Panc1 (cell line): ENCODE data around the gene MVB12A. TPM values are rescaled to one million over a fixed set of nuclear protein-coding genes. Genes with fewer than 3 reads are reported as not detected.

Source experiments
- ATAC-seq: fragments of 200-7000 bp; cut with Tn5 transposase; 2 replicates; pipeline ENCODE4 v1.9.1; 2020; ENCODE audit warnings: mild to moderate bottlenecking, moderate library complexity
- BruUV-seq: library from RNA; stranded (reverse); fragments of 400-500 nt; replicated peaks from 2 replicates; lab custom pipeline; 2021; lab: Mats Ljungman, UMichigan
- CTCF ChIA-PET: fragments of 300-600 bp; sonication (Branson Sonifier 250); formaldehyde crosslinking; loops from one replicate; lab custom pipeline; 2022; ENCODE audit warnings: antibody characterized with exemption; lab: Charles Lee
- POLR2A ChIA-PET: fragments of 300-600 bp; sonication (Branson Sonifier 250); formaldehyde crosslinking; loops from one replicate; lab custom pipeline; 2022; ENCODE audit warnings: antibody characterized with exemption; lab: Charles Lee
- DNase-seq: peaks from one replicate; pipeline ENCODE4 v3.0.0-alpha.2; 2010; ENCODE audit warnings: low read depth, low spot score
- H3K27ac ChIP-seq: 2 replicates; pipeline ENCODE4 v1.5.1; 2011; ENCODE audit warnings: mild to moderate bottlenecking, low read length, inconsistent platforms
- H3K27me3 ChIP-seq: fragments of 200-500 bp; sonication (Bioruptor generic); 2 replicates; pipeline ENCODE4 v1.6.0; 2014; ENCODE audit warnings: low read length, inconsistent platforms; ENCODE audit not compliant: control insufficient read depth, insufficient read depth
- H3K36me3 ChIP-seq: fragments of 200-500 bp; sonication (Bioruptor generic); 2 replicates; pipeline ENCODE4 v1.5.1; 2014; ENCODE audit warnings: inconsistent platforms, mild to moderate bottlenecking, low read length, moderate library complexity; ENCODE audit not compliant: control insufficient read depth, insufficient read depth
- H3K4me1 ChIP-seq: 2 replicates; pipeline ENCODE4 v1.5.1; 2011; ENCODE audit warnings: inconsistent platforms, mild to moderate bottlenecking, low read length, moderate library complexity; ENCODE audit not compliant: control insufficient read depth, insufficient read depth
- H3K4me3 ChIP-seq, 2 experiments: 2 replicates each; pipeline ENCODE4 v1.5.1; 2011 to 2012; ENCODE audit warnings: low read depth in 2 of 2, low read length in 2 of 2, mild to moderate bottlenecking in 2 of 2, inconsistent platforms in 1 of 2, moderate library complexity in 1 of 2
- H3K9me3 ChIP-seq: fragments of 200-500 bp; sonication (Bioruptor generic); 2 replicates; pipeline ENCODE4 v1.5.1; 2014; ENCODE audit warnings: low read depth, mild to moderate bottlenecking, inconsistent platforms, low read length, moderate library complexity; ENCODE audit not compliant: control insufficient read depth, insufficient read depth
- POLR2AphosphoS5 ChIP-seq: IDR thresholded peaks from 2 replicates; pipeline ENCODE4 v1.6.1; 2012; ENCODE audit warnings: mild to moderate bottlenecking, low read depth, low read length, moderate library complexity
- SIN3A ChIP-seq: IDR thresholded peaks from 2 replicates; pipeline ENCODE4 v1.6.1; 2012; ENCODE audit warnings: low read depth, mild to moderate bottlenecking, low read length, moderate library complexity, borderline replicate concordance; ENCODE audit not compliant: insufficient read depth
- TCF7L2 ChIP-seq: IDR thresholded peaks from 2 replicates; pipeline ENCODE4 v1.6.1; 2011; ENCODE audit warnings: mild to moderate bottlenecking, low read depth, low read length, inconsistent platforms
- in situ Hi-C: cut with HindIII; loops from 2 replicates; pipeline ENCODE4 v1.10.0; 2016; ENCODE audit warnings: low sequenced_read_pairs, low pct_unique_long_range_greater_than_20kb
- intact Hi-C: fragments of 100-400 bp; cut with micrococcal nuclease; formaldehyde crosslinking; loops from one replicate; pipeline ENCODE4 v1.10.0; 2022; ENCODE audit not compliant: unreplicated experiment
- total RNA-seq: library from RNA; stranded (reverse); gene quantifications from one replicate; pipeline ENCODE4 v1.2.1, GENCODE V29; 2021; ENCODE audit not compliant: unreplicated experiment
- TF ChIP-seq, protein P1 (sequence below): fragments of 450-650 bp; IDR thresholded peaks from 2 replicates; pipeline ENCODE4 v1.5.1; 2017; ENCODE audit warnings: mild to moderate bottlenecking
- TF ChIP-seq, protein P2 (sequence below), 2 experiments: IDR thresholded peaks; 2 replicates each; pipeline ENCODE4 v1.6.1; 2011 to 2012; ENCODE audit warnings: low read depth in 2 of 2, control low read depth in 1 of 2, low read length in 1 of 2, mild to moderate bottlenecking in 1 of 2, moderate library complexity in 1 of 2; ENCODE audit not compliant: insufficient read depth in 1 of 2

The MVB12A gene
- total RNA-seq, 1 experiment from 2014 or later = 42.1 TPM

DNA sequence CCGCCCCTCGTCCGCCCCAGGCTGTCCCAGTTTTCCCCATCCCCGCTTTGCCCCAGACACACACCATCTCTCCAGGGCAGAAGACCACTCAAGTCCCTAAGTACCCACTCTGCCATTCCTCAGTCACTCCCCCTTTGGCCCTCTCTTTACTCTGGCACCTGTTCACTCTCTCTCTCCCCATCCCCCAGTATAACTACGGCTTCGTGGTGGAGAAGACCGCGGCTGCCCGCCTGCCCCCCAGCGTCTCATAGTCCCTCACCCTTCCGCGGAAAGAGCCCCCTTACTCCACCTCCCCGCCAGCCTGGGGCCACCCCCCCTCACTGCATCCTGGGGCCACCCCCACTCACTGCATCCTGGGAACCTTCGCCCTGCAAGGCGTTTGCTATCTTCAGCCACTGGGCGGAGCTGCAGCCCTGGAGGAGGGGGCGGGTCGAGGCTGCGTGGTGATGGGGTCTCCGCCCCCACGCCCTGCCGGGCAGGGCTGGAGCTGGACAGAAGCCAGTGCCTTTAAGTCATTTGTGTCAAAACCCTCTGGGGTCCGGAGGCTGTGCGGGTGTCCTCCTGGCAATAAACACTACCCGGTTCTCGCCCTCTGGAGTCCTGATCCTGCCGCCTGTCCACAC lies 5.0 kb downstream of the MVB12A start:
- CTCF ChIA-PET = interaction anchor here (0.7 kb wide), 2 partner anchors 33 to 883 kb away, joined by 4 to 7 read pairs; no protein-coding TSS in a partner anchor
- no peak for DNase-seq
- in situ Hi-C loops = no loop called here

DNA sequence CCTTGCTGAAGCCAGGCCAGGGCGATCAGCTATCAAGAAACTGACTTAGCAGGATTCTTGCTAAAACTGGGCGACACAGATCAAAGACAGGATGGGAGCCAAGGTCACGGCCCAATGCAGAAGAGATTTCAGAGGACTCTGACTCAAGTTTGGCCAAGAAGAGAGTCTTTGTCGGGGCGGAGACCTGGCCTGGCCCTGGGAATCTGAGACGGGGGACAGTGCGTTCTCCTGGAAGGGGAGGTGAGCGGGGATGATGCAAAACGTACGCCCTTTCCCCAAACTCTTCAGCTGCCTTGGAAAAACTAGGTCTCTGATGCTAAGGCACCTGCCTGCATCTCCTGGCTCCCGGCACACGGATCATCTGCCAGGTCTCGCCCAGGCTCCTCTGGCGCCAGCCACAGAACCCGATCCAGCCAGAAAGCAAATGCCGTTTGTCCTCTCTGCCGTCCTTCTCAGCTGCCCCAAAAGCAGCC lies 9.8 kb downstream of the MVB12A start:
- Histone ChIP-seq H3K9me3 (no peaks in the 10 kb centered on the region), H3K27ac (no peak overlapping the region), H3K36me3 (no peaks in the 10 kb centered on the region), H3K27me3 (no peaks in the 10 kb centered on the region), H3K4me1 (no peaks in the 10 kb centered on the region), H3K4me3 (no peak overlapping the region)
- intact Hi-C loops = no loop called here
- no TSS peak for BruUV-seq
- CTCF ChIA-PET = interaction anchor here (0.6 to 1.2 kb wide), 3 partner anchors 12 to 145 kb away, joined by 3 read pairs; no protein-coding TSS in a partner anchor
- in situ Hi-C loops = no loop called here
- TF ChIP-seq TCF7L2 (no peak), SIN3A (no peak), POLR2AphosphoS5 (no peak)
- TF ChIP-seq, protein P1, sequence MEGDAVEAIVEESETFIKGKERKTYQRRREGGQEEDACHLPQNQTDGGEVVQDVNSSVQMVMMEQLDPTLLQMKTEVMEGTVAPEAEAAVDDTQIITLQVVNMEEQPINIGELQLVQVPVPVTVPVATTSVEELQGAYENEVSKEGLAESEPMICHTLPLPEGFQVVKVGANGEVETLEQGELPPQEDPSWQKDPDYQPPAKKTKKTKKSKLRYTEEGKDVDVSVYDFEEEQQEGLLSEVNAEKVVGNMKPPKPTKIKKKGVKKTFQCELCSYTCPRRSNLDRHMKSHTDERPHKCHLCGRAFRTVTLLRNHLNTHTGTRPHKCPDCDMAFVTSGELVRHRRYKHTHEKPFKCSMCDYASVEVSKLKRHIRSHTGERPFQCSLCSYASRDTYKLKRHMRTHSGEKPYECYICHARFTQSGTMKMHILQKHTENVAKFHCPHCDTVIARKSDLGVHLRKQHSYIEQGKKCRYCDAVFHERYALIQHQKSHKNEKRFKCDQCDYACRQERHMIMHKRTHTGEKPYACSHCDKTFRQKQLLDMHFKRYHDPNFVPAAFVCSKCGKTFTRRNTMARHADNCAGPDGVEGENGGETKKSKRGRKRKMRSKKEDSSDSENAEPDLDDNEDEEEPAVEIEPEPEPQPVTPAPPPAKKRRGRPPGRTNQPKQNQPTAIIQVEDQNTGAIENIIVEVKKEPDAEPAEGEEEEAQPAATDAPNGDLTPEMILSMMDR = no peak
- TF ChIP-seq, protein P2, sequence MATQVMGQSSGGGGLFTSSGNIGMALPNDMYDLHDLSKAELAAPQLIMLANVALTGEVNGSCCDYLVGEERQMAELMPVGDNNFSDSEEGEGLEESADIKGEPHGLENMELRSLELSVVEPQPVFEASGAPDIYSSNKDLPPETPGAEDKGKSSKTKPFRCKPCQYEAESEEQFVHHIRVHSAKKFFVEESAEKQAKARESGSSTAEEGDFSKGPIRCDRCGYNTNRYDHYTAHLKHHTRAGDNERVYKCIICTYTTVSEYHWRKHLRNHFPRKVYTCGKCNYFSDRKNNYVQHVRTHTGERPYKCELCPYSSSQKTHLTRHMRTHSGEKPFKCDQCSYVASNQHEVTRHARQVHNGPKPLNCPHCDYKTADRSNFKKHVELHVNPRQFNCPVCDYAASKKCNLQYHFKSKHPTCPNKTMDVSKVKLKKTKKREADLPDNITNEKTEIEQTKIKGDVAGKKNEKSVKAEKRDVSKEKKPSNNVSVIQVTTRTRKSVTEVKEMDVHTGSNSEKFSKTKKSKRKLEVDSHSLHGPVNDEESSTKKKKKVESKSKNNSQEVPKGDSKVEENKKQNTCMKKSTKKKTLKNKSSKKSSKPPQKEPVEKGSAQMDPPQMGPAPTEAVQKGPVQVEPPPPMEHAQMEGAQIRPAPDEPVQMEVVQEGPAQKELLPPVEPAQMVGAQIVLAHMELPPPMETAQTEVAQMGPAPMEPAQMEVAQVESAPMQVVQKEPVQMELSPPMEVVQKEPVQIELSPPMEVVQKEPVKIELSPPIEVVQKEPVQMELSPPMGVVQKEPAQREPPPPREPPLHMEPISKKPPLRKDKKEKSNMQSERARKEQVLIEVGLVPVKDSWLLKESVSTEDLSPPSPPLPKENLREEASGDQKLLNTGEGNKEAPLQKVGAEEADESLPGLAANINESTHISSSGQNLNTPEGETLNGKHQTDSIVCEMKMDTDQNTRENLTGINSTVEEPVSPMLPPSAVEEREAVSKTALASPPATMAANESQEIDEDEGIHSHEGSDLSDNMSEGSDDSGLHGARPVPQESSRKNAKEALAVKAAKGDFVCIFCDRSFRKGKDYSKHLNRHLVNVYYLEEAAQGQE (IDR thresholded peaks at IDR 0.05; ENCODE audit: insufficient read depth in 1 of 2, low read depth in 2 of 2, low read length in 1 of 2) = no peak
- DNase-seq (no peak), ATAC-seq (no peak)
- POLR2A ChIA-PET = no interaction called here

More for the DNA sequence above, 5.0 kb downstream of the MVB12A start:
- POLR2A ChIA-PET = no interaction called here
- BruUV-seq = no TSS peak
- ATAC-seq = peak; percentile 74
- H3K36me3 ChIP-seq = no peaks in the 10 kb centered on the region; the same call in 1 of the 2 replicates
- TF ChIP-seq SIN3A (no peak), TCF7L2 (no peak), POLR2AphosphoS5 (no peak)
- TF ChIP-seq, protein P1 = no peak; the same call in 1 of the 2 replicates
- TF ChIP-seq, protein P2 (IDR thresholded peaks at IDR 0.05; ENCODE audit: insufficient read depth in 1 of 2, low read depth in 2 of 2, low read length in 1 of 2) = no peak
- no peaks in the 10 kb centered on the region for H3K27me3 ChIP-seq
- no peaks in the 10 kb centered on the region for H3K4me1 ChIP-seq
- intact Hi-C loops = no loop called here
- H3K27ac ChIP-seq = no peak overlapping the region
- H3K4me3 ChIP-seq = no peak overlapping the region
- no peaks in the 10 kb centered on the region for H3K9me3 ChIP-seq
